ENCODE results near the gene GMFB. TPM values are rescaled to one million over a fixed set of nuclear protein-coding genes. Genes with fewer than 3 reads are reported as not detected.

The GMFB gene
- total and polyA plus RNA-seq, 2 donors (not counting 3 experiments of a cell fraction or from before 2014, with no cell fraction given) = 10.1 to 52.0 TPM

GRCh38 chr14:54538055-54538454 lies 49.3 kb upstream of the GMFB start:
- peaks cover 2 to 3% of the 10 kb centered on the region in 2 experiments for H3K36me3 ChIP-seq (ENCODE audit: control insufficient read depth in 2 of 2, extremely low read depth in 1 of 2, insufficient read depth in 2 of 2, low read length in 2 of 2)
- no peaks in the 10 kb centered on the region for H4K20me1 ChIP-seq (replicated peaks; ENCODE audit: control insufficient read depth, extremely low read depth, insufficient read depth, low read length)
- no peaks in the 10 kb centered on the region for H3K4me1 ChIP-seq (ENCODE audit: control insufficient read depth, extremely low read depth, insufficient read depth, low read length)
- no peak overlapping the region for H3K27ac ChIP-seq (ENCODE audit: insufficient read depth, low read depth, low read length)
- dilution Hi-C loops (cut with MboI; ENCODE audit: extremely low pct_ligation_motif_present, low sequenced_read_pairs) = no loop called here
- intact Hi-C loops (cut with micrococcal nuclease) = no loop called here
- no TSS peak for BruUV-seq (replicated peaks)
- no peak overlapping the region for H2AFZ ChIP-seq (ENCODE audit: low read depth, low read length)
- no peak overlapping the region for H3K4me2 ChIP-seq (ENCODE audit: insufficient read depth, low read length)
- no peak overlapping the region for H3K4me3 ChIP-seq (replicated peaks in 1 of 3; ENCODE audit: insufficient read depth in 1 of 3, low read depth in 1 of 3, low read length in 3 of 3)
- H3K9me3 ChIP-seq (replicated peaks; ENCODE audit: control insufficient read depth, insufficient read depth, low read length) = no peaks in the 10 kb centered on the region
- H3K79me2 ChIP-seq (ENCODE audit: control insufficient read depth, insufficient read depth, low read length) = no peaks in the 10 kb centered on the region
- POLR2A ChIA-PET = no interaction called here
- H3K27me3 ChIP-seq (ENCODE audit: control insufficient read depth in 2 of 2, insufficient read depth in 2 of 2, low read length in 2 of 2) = no peaks in the 10 kb centered on the region
- FAIRE-seq (no peak), DNase-seq (ENCODE audit: low read depth, low spot score) (no peak)
- CTCF ChIA-PET = interaction anchor here (1.3 kb wide), 1 partner anchor 16 kb away, joined by 3 read pairs; no protein-coding TSS in a partner anchor
- TF ChIP-seq GATA2 (IDR thresholded peaks at IDR 0.05; ENCODE audit: insufficient read depth, insufficient read length, low read depth, low read length) = no peak
- TF ChIP-seq EZH2 (IDR thresholded peaks at IDR 0.05; ENCODE audit: borderline replicate concordance, low read depth, low read length, severe bottlenecking) = no peak
- TF ChIP-seq JUN (IDR thresholded peaks at IDR 0.05; ENCODE audit: borderline replicate concordance, insufficient read depth, insufficient read length, low read depth) = no peak
- TF ChIP-seq CTCF (IDR thresholded peaks at IDR 0.05; ENCODE audit: extremely low read depth in 1 of 2, insufficient read depth in 1 of 2, low read depth in 1 of 2, low read length in 2 of 2) = no peak
- TF ChIP-seq MYC (IDR thresholded peaks at IDR 0.05; ENCODE audit: low read depth, low read length) = no peak
- no peak for TF ChIP-seq POLR2A (IDR thresholded peaks at IDR 0.05; ENCODE audit: low read depth, low read length)
- TF ChIP-seq FOS (IDR thresholded peaks at IDR 0.05; ENCODE audit: borderline replicate concordance, insufficient read depth, low read length) = no peak
- H3K9ac ChIP-seq (replicated peaks; ENCODE audit: extremely low read depth, insufficient read depth, low read length) = no peak overlapping the region
- no peaks in the 10 kb centered on the region for H3K9me1 ChIP-seq (replicated peaks; ENCODE audit: control insufficient read depth, extremely low read depth, insufficient read depth, low read length)
